Hypothalamus (tissue), 51 donors: ENCODE measurements around the gene LHFPL2.
"Not testable (repeated sequence)": the region's sequence is repeated elsewhere in the genome, so short reads cannot be mapped to it uniquely, and the experiment has no call there.

Experiments used
- DNase-seq, 51 donors: peaks; one replicate each; lab custom pipeline; 2025; lab: John Stamatoyannopoulos, UW

The LHFPL2 gene

GRCh38 chr5:78492224-78492623 is 156.3 kb downstream of the LHFPL2 start:
- no peak for DNase-seq

DNA sequence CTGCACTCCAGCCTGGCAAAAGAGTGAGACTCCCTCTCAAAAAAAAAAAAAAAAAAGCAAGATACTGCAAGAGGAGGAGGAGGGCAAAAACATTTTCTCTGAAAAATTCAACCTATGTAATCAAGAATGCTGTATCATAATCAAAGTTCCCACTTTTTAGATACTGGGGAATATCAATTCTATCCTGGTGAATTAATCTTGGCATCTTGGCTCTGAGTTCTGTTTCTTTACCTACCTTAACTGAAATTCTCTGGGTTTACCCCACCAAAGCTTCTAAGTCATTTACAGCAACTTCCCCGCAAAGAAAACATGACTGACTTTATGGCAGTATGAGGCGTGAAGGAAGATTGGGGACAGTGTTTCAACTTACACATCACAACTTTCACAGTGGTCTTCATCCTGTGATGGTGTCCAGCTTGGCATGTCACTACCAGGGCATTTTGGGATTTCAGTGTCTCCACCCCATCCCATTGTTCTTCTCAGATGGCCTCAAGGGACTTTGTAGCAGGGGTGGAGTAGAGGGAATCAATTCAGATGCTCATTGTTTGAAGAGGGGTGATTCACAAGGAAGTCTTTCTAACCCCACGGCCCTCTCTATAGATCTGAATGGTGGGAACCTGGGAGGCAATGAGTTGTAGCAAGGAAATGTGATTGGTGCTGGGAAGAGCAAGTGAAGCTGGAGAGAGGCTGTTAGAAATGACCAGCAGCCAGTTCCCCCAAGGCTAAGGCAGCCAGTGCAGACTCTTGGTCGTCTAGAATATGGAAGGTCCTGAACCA is 157.7 kb downstream of the LHFPL2 start:
- no peak for DNase-seq

- no peak for DNase-seq
These were observed 160.7 kb downstream of the LHFPL2 start for GRCh38 chr5:78487846-78488245.

- DNase-seq = no peak
These were observed 162.4 kb downstream of the LHFPL2 start for GRCh38 chr5:78486218-78486617.

DNA sequence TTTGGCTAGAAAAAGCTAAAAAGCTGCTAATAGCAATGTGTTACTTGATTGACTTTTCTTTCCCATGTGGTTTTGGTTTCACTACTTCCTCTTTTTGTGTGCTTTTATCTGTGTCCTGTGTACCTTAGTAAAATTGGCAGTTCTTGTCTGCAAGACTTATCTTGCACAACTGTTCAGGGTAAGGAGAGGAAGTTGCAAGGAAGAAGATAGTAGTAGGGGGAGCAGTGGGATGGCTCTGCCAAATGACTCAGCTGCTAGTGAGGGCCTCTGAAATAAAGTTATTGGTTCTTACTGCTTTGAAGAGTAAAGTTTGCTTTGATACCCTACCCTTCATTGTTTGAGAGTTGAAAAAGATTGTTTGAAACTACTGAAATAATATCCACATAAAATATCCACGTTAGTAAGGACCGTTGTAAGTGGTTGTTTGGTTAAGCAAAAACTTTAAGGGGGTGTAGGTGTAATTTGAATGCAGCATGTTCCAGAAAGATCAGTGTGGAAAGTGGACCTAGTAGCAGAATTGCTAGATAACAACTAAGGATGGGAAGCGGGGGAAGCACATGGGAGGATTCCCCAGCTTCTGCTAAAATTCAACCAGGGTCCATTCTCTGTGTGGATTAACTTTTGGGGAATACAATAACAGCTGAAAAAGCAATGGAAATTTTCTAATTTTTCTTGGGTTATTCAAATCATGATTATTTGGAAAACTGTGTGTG is 164.6 kb downstream of the LHFPL2 start:
- no peak for DNase-seq

DNA sequence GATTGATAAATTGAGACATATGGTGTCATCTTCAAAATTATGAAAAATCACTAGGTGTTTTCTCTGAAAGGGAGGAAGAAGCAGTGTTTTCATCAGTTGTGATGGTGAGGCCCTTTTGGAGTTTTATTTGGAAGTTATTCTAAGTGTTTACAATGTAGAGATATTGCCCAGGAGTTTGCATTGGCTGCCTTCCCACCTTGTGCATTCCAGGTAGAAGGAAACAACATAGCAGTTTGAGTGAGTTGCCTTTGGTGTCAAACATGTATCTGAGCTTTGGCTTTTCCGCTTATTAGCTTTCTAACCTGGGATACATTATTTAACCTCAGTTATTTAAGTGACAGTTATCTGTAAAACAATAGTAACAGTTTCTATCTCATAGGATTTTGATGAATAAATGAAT is 165.6 kb downstream of the LHFPL2 start:
- no peak for DNase-seq

DNA sequence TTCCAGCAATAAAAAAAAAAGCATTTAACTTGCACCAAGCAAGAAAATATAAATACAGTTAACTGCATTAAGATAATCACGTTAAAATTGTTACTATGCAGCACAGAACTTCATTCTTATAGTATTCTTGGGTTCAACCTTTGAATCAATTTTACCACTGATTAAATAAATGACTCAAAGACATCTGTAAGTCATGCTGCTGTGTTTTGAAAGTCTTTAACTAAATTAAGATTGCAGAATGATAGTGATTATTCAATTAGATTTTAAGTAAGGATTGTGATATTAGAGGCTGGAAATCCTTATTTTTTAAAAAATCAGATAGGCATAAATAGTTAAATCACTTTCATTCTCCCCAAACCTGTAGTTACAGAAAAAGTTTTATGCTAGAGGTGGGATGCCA is 171.8 kb downstream of the LHFPL2 start:
- no peak for DNase-seq

DNA sequence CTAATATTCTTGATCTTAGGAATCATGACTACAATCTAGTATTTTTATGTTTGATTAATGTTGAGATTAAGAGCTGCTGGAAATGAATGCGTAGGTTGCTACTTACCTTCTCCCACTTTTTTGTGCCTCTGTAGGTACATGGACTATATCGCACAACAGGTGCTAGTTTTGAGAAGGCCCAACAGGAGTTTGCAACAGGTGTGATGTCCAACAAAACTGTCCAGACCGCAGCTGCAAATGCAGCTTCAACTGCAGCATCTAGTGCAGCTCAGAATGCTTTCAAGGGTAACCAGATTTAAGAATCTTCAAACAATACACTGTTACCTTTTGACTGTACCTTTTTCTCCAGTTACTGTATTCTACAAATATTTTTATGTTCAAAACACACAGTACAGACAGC is 173.2 kb downstream of the LHFPL2 start:
- no peak for DNase-seq

DNA sequence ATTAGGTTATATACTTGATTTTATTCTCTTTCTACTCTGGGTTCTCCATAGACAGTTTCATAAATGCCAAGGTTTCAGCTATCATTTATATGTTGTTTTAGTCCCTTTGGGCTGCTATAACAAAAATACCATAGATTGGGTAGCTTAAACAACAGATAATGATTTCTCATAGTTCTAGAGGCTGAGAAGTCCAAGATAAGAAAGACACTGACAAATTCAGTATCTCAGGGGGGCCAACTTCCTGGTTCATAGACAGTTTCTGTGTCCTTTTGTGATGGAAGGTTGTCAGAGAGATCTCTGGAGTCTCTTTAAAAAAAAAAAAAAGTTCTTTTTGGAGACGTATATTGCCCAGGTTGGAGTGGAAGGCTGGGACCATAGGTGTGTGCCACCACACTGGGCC is 174.8 kb downstream of the LHFPL2 start:
- no peak for DNase-seq

DNA sequence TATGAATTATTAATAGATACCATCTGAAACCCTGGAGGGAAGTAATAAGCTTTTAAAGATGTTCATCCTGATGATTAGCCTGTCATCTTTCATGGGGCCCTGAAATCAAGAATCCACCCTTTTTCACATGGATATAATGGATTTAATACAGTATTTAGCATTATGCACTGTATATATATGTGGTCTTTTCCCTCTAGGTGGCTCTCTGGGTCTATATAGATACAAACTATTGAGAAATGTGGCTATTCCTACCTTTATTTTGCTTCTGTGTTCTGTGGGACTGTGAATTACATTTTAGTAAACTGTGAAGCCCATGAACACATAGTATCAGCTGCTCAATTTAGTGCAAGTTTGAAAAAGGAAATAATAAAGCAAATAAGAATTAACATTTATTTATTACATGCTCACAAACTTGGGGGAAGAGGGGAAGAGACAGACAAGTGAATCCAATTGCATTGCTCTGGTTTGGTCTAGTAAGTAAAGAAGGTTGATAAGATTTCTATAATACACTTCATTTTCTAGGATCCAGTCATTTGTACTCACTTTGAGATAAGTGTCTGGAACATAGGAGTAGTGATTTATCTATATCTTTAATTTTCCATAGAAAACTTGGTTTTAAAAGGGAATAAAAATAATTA is 176.0 kb downstream of the LHFPL2 start:
- DNase-seq = no peak

- no peak for DNase-seq
These were observed 176.7 kb downstream of the LHFPL2 start for GRCh38 chr5:78471896-78472295.

DNA sequence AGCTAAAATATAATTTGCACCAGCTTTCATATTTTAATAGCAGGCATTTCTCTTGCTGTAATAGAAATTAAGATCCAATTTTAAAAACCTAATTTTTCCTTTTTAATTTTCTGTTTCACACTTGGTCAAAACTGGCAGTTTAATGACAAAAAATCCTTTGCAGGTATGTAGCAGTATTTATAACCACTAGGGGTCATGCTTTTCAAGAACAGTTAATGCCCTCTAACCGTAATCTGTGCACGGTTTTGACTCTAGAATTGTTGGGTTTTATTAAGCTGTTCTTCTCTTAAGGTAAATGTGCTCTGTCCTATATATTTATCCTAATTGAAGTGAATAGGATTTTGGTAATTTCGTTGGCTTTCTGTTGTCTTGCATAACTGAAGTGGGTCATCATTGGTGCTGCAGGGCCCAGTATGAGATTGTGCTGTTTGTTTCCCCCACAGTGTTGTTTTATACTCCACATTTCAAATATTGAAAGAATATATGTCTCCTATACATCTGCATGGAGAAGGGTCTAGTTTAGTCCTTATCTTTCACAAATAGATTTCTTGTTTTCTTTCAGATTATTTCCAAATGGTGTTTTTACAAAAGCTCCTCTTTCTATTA is 180.7 kb downstream of the LHFPL2 start:
- no peak for DNase-seq

DNA sequence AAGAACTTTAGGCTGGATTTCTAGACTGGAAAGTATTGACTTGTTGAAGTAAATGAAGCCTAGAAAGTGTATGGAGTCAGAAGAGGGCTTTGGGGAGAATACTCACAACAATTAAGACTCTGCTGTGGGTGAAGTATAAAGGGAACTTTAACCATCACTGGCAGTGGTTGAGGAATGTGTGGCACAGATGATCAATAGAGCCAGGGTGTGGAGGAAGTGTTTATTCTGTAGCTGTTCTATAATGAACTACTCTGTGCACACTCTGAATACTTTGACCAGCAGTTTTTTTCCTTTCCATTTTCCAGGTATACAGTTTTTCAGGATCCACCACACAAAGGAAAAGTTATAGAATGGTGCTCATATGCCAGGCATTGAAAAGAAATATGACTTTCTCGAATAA is 181.4 kb downstream of the LHFPL2 start:
- no peak for DNase-seq

- no peak for DNase-seq
These were observed 189.7 kb downstream of the LHFPL2 start for GRCh38 chr5:78458843-78459242.

- DNase-seq = not testable (repeated sequence)
These were observed 191.1 kb downstream of the LHFPL2 start for GRCh38 chr5:78457507-78457906.

GRCh38 chr5:78449103-78449502 is 199.5 kb downstream of the LHFPL2 start:
- DNase-seq = no peak

DNA sequence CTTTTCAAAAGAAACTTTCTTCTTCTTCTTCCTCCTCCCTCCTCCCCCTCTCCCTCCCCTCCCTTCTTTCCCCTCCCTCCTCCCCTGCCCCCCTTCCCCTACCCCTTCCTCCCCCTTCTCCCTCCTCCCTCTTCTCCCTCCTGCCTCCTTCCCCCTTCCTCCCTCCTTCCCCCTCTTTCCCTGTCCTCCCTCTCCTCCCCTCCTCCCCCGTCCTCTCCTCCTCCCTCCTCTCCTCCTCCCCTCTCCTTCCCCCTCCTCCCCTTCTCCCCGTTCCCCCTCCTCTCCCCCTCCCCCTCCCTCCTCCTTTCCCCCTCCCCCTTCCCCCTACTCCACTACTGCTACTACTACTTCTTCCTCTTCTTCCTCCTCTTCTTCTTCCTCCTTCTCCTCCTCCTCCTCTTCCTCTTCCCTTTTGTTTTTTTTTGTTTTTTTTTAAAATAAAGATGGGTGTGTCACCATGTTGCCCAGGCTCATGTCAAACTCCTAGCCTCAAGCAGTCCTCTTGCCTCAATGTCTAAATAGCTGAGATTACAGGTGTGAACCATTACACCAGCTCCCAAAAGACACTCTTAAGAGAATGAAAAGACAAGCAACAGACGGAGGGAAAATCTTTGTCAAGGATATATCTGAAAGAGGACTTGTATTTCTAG is 200.7 kb downstream of the LHFPL2 start:
- no peak for DNase-seq
